Measurements from ENCODE around the gene COL19A1. TPM values are rescaled to one million over a fixed set of nuclear protein-coding genes. Genes with fewer than 3 reads are reported as not detected.

Gene COL19A1
- total RNA-seq, 4 donors from 2014 or later: 0.09 TPM; not detected in 3

DNA sequence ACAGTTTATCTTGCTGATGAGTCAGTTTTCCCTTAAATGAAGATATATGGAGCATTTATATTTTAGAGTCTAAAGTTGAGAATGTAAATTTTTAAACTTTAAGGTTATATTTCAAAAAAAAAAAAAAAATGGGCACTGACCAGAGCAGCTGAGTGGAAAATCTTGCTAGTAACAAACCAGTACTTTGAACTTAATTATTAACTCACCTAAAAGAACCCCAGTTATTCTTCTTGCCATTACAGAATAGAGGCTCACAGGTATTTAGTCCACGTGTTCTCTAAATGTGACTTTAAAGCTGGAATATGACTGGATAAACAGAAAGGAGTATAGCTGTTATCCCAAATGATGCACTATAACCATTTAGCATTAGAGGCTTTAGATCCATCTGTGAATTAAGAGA lies 258.1 kb downstream of the COL19A1 start:
- DNase-seq (ENCODE audit: low spot score) (no peak), ATAC-seq (ENCODE audit: low FRiP score) (no peak)
- TF ChIP-seq, protein P1, sequence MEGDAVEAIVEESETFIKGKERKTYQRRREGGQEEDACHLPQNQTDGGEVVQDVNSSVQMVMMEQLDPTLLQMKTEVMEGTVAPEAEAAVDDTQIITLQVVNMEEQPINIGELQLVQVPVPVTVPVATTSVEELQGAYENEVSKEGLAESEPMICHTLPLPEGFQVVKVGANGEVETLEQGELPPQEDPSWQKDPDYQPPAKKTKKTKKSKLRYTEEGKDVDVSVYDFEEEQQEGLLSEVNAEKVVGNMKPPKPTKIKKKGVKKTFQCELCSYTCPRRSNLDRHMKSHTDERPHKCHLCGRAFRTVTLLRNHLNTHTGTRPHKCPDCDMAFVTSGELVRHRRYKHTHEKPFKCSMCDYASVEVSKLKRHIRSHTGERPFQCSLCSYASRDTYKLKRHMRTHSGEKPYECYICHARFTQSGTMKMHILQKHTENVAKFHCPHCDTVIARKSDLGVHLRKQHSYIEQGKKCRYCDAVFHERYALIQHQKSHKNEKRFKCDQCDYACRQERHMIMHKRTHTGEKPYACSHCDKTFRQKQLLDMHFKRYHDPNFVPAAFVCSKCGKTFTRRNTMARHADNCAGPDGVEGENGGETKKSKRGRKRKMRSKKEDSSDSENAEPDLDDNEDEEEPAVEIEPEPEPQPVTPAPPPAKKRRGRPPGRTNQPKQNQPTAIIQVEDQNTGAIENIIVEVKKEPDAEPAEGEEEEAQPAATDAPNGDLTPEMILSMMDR (IDR thresholded peaks at IDR 0.05): no peak

DNA sequence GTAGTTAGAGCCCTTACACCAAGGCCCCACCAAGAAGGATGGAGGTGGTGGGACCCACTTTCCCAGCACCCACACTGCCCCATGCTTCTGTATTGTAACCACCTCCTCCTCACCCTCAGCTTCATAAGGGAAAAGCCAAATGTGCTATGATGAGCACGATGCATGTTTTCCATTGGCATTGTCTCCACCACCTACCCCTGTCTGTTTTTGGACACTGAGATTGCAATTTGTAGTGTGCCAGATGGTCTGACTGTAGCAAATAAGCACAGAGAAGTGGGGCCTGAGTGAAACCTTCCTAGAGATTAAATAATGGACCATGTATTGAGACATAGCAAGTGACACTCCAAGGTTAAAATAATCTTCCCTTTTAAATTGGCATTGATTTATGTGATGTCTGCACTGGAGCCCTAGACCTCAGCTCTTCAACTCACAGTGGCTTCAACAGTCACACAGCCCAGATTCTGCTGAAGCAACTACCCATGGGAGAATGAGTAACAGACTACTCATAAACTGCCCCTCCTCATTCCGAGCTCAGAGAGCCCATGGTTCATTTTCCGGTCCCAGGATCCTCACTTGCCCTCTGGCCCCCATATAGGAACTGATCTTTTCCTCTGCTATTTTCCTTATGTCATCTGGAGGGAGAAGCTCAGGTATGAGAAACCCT lies 258.7 kb downstream of the COL19A1 start:
- no peak for DNase-seq (ENCODE audit: low spot score)
- TF ChIP-seq, protein P1 (IDR thresholded peaks at IDR 0.05): no peak
- ATAC-seq (ENCODE audit: low FRiP score): no peak

DNA sequence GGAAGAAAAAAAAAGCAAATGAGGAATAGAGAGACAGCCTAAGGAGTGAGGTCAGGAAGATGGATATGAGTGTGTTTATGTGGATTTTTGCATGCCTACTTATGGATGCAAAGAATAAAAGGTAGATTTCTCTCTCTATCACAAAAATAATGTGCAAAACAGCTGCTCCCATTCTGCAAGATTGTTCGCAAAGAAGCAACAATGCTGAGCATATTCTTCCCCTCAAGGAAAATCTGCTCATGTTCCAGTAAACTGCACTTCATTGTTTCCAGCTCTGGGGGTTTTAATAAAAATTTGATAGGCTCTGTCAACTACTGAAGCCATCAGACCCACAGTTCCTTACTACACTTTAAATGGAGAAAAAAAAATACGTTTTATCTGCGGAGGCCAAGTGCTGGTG lies 259.2 kb downstream of the COL19A1 start:
- no peak for ATAC-seq (ENCODE audit: low FRiP score)

DNA sequence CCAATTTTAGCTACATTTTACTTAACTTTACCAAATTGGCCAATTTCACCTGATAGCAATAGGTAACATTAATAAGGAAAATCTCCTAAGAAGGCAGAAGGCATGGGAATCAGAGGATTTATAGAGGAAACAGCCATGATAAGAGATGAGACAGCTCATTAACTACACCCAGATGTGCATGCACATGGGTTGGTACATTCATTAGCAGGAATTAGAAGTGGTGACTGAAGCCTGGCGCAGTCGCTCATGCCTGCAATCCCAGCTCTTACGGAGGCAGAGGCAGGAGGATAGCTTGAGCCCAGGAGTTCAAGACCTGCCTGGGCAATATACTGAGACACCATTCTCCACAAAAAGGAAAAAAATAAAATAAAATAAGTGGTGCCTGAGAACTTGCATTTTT lies 263.0 kb downstream of the COL19A1 start:
- DNase-seq (ENCODE audit: low spot score) (no peak), ATAC-seq (ENCODE audit: low FRiP score) (no peak)
- TF ChIP-seq, protein P1 (IDR thresholded peaks at IDR 0.05): no peak

More for the DNA sequence above, 259.2 kb downstream of the COL19A1 start:
- TF ChIP-seq, protein P1 (IDR thresholded peaks at IDR 0.05): no peak
- DNase-seq (ENCODE audit: low spot score): no peak

DNA sequence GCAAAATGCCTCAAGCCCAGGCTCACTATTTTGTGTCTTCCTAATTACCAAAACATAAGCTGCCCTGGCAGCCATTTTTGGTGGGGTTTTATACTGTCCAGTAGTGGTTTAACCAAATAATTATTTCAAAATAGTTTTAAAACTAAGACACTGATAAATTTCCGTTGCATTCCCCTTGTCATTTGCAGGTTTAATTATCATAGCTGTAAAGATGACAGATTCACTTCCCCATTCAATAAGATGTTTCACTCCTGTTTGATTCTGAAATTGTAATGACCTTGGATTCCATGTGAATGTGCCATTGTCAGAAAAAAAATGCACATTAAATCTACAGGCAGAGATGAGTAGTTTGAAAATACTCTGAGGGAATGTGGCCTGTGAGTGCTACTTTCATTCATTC lies 264.5 kb downstream of the COL19A1 start:
- TF ChIP-seq, protein P1 (IDR thresholded peaks at IDR 0.05): no peak
- no peak for ATAC-seq (ENCODE audit: low FRiP score)
- no peak for DNase-seq (ENCODE audit: low spot score)

DNA sequence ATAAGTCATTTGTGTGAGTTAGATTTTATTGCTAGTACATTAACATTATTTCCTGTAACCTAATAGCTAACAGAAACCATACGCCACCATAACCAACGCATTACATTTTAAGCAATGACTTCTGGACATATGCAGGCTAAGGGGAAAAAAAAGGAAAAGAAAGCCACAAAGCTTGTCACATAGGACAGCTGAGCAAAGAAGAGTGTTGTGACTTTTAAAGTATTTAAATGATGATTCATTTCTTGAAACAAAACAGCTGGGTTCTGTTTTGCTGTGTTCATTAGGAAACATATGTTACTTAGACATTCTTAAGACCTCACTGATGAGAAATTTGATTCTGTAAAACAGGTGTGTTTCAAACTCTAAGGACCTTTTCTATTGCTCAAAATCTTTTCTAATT lies 265.2 kb downstream of the COL19A1 start:
- TF ChIP-seq, protein P1 (IDR thresholded peaks at IDR 0.05): no peak
- no peak for DNase-seq (ENCODE audit: low spot score)

DNA sequence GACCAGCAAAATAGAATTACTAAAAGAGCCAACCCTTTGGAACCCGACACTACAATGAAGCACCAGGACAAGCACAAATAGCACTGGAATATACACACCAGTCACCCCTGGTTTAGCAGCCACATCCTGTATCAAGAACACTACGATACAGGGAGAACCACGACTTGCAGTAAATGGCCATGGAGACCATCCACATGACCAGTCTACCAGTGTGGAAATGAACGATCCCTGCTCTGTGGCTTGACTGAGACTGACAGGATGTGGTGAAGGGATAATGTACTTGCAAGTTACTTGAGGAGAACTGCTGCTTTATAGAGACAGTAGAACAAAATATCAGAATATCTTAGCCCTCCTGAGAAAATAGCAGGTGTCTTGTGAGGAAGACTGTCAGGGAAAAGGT lies 266.9 kb downstream of the COL19A1 start:
- DNase-seq (ENCODE audit: low spot score) (no peak), ATAC-seq (ENCODE audit: low FRiP score) (no peak)
- TF ChIP-seq, protein P1 (IDR thresholded peaks at IDR 0.05): no peak

More for the DNA sequence above, 265.2 kb downstream of the COL19A1 start:
- no peak for ATAC-seq (ENCODE audit: low FRiP score)
